GM18498 (cell line): ENCODE data around the gene GUCY1A2.

Experiments
- ATAC-seq: cut with Tn5 transposase; IDR thresholded peaks from one replicate; pipeline ENCODE4 v1.9.1; 2021; ENCODE audit warnings: mild to moderate bottlenecking, moderate library complexity; ENCODE audit not compliant: unreplicated experiment

The GUCY1A2 gene

DNA sequence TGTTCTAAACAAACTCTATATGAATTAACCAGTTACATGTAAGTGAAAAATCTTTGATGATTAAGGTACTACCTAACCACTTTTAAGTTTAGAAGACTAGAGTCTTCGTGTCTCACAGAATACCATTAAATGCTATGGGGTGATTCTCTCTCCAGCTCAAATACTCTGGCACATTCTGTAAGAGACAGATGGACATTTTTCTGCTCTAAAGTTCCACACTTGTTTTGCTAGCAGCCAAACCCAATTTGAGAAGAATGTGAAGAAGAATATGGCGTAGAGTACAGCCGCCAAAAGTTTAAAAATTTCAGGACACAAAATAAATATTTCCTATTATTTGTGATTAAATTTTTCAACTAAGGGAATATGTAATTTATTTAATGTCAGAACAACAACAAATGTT lies 339.1 kb downstream of the GUCY1A2 start:
- ATAC-seq, result no peak

DNA sequence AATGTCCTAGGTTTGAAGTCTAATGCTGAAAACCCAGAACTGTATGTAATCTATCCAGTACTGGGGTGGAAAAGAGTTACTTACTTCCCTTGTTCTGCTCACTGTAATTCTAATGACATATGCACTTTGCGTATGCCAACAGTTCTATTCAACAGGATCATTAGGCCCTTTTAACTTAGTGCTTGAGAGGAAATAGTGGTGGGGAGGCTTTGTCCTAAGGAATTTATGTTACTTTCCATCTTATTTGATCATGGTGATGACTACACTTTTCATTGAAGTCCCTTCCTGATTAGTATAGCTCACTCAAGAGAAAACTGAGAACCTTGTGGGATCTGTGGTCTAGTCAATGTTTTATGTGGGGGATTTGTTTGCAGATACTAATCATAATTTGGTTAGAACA lies 348.2 kb downstream of the GUCY1A2 start:
- no peak for ATAC-seq

DNA sequence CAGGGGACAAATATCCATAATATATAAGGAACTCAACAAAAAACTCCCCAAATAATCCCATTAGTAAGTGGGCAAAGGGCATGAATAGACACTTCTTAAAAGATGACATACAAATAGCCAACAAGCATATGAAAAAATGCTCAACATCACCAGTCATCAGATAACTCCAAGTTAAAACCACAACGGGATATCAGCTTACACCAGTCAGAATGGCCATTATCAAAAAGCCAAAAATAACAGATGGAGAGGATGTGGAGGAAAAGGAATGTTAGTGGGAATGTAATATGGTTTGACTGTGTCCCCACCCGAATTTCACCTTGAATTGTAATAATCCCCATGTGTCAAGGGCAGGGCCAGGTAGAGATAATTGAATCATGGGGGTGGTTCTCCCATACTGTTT lies 350.1 kb downstream of the GUCY1A2 start:
- no peak for ATAC-seq

DNA sequence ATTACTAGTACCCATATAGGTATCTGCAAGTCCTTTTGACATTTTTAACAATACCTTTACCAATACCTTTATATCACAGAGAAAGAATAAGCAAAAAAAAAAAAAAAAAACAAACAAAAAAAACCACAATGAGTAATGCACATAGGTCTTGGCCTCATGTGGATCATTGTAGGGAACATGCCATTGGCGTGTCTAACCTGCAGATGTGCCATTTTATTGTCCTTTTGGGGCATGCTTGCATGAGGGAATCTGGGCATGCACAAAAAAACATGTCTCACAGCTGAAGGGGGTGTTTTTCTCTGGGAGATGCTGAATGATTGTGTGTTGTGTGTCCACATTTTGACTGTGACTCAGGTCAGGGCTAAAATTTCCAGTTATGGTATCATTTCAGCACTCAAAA lies 361.6 kb downstream of the GUCY1A2 start:
- no peak for ATAC-seq

DNA sequence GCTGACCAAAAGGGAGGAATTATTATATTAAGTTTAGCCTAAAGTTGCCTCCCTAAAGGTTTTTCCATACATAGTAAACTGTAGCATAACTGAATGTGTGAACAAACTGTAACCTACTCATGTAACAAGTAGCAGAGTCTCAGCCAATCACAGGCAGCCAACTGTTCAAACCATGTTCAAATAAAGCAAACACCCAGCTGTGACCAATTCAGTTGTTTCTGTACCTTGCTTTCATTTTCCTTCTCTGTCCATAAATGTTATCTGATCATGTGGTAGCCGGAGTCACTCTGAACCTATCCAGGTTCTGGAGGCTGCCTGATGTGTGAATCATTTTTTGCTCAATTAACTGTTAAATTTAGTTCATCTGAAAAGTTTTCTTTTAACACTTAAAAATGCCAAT lies 373.5 kb downstream of the GUCY1A2 start:
- no peak for ATAC-seq

DNA sequence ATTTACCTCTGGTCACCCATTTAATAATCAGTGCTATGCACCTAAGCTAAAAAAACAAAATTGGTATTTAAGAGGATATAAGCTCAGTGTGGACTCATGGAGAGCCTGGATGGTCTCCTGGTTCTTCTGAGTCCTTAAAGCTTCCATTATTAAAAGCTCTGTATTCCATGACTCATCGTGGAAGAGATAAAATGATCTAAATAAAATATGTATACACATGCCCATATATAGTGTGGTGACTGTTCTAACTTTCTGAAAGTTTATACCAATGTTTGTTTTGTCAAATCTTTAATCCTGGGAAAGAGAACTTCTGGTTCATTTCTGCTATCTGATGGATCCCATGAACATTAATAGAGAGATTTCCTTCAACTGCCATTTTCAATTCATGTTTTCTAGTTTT lies 375.9 kb downstream of the GUCY1A2 start:
- ATAC-seq, result no peak

DNA sequence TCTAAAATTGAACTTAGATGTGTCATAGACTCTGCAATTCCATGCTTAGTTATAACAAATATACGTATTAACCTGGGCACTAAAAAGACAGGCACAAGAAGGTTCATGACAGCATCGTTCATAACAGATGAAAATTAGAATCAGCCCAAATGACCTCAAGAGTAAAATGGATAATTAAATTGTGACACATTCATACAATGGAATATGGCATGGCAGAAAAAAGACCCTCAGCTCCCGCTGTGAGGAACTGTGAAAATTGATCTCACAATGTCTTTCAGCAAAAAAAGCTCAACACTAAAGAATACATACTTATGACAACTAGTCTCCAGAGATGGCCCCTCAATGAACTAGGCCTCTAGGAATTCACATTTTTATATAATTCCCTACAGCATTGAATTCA lies 386.0 kb downstream of the GUCY1A2 start:
- no peak for ATAC-seq

DNA sequence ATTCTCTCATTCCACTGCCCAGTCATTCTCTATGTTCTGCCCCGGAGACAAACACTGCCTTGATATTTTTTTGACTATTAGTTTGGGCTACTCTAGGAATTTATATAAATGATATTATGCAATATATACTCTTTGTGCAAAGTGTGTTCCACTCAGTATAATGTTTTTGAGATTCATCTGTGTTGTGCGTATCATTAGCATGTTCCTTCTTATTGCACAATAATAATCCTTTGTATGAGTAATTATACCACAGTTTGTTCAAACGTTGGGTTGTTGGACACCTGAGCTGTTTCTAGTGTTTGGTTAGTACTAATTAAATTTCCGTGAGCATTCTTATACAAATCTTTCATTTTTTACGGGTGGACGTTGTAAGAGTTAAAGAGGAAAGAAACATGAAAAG lies 390.6 kb downstream of the GUCY1A2 start:
- ATAC-seq, result no peak

DNA sequence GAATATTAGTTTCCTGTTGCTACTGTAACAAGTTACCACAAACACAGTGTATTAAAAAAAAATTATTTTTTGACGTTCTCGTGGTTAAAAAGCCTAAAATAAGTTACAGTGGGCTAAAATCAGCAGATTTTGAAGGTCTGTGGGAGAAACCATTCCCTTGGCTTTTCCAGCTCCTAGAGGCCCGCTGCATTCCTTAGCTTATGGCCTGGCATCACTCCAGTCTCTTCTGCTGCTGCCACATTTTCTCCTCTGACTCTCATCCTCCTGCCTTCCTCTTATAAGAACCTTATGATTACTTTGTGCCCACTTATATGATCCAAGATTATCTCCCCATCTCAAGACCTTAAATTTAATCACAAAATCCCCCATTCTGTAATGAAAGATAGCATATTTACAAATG lies 392.7 kb downstream of the GUCY1A2 start:
- no peak for ATAC-seq

DNA sequence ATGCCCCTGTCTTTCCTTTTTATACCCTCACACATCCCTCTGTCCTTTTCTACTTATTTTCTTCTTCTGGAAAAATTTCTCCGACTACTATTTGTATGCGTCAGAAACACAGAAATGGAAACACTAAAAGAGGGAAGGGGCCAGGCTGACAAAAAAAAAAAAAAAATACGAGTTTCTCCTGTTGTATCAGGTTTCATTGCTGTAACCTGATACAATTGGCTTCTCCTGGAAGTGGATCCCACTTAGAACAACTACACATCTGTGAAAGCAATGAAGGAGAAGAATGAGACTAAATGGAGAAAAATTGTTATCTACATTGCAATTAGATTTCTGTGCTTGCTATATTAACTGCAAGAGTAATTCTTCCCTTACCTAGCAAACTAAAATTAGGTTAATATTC lies 393.9 kb downstream of the GUCY1A2 start:
- ATAC-seq, result no peak
